ENCODE data around the gene MYL5.

DNA sequence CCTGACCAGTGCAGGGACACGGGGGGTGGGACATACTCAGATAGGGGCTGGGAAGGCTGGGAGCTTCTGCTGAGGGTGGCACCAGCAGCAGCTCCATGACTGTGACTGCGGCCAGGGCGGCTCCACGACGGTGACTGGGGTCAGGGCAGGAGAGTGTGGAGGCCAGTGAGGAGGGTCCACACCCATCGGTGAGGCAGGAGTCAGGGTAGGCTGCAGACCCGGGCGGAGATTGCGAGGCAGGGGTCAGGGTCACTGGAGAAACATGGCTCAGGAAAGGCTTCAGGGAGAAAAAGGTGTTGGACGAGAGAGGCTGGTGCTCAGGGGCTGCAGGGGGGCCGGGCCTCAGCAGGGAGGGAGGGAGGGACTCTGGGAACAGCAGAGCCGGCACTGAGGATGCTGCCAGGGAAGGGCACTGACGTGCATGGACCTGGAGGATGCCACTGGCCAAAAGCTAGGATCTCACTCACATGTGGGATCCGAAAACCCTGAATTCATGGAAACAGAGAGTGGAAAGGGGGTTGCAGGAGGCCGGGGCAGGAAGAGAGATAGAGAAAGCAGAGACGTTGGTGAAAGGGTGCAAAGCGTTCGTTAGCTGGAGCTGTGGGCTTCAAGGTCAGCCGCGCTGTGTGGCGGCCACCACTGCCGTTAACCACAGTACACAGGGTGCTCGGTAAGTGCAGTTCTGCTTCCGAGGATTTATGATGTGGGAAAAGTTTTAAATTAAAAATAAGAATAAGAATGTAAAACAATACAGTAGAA is 22.3 kb upstream of the MYL5 start:
- TF ChIP-seq CHD2 (IDR thresholded peaks at IDR 0.05; ENCODE audit: low read depth, low read length) (no peak), DPF2 (CRISPR knock-in tag; IDR thresholded peaks at IDR 0.05; ENCODE audit: borderline replicate concordance, low read depth) (no peak), HMG20B (CRISPR knock-in tag; conservative IDR thresholded peaks at IDR 0.05) (no peak)
- TF ChIP-seq, protein P1, sequence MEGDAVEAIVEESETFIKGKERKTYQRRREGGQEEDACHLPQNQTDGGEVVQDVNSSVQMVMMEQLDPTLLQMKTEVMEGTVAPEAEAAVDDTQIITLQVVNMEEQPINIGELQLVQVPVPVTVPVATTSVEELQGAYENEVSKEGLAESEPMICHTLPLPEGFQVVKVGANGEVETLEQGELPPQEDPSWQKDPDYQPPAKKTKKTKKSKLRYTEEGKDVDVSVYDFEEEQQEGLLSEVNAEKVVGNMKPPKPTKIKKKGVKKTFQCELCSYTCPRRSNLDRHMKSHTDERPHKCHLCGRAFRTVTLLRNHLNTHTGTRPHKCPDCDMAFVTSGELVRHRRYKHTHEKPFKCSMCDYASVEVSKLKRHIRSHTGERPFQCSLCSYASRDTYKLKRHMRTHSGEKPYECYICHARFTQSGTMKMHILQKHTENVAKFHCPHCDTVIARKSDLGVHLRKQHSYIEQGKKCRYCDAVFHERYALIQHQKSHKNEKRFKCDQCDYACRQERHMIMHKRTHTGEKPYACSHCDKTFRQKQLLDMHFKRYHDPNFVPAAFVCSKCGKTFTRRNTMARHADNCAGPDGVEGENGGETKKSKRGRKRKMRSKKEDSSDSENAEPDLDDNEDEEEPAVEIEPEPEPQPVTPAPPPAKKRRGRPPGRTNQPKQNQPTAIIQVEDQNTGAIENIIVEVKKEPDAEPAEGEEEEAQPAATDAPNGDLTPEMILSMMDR (CRISPR knock-in tag; IDR thresholded peaks at IDR 0.05), result no peak
